ENCODE data around the gene TP53RK.

DNA sequence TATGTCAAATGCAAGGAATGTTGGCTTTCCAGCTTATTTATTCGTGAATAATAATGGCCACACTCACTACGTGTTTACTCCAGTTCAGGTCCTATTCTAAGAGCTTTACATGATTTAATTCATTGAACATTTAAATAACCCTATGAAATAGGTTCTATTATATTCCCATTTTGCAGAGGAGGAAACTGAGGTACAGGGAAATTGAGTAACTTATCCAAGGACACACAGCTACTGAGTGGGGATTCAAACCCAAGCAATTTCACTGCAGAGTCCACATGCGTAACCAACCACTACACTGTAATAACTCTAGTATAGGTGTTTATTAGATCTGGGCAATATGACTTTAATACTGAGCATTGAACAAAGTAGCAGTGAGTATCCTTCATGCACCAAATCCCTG lies 25.7 kb downstream of the TP53RK start:
- TF ChIP-seq, protein P1, sequence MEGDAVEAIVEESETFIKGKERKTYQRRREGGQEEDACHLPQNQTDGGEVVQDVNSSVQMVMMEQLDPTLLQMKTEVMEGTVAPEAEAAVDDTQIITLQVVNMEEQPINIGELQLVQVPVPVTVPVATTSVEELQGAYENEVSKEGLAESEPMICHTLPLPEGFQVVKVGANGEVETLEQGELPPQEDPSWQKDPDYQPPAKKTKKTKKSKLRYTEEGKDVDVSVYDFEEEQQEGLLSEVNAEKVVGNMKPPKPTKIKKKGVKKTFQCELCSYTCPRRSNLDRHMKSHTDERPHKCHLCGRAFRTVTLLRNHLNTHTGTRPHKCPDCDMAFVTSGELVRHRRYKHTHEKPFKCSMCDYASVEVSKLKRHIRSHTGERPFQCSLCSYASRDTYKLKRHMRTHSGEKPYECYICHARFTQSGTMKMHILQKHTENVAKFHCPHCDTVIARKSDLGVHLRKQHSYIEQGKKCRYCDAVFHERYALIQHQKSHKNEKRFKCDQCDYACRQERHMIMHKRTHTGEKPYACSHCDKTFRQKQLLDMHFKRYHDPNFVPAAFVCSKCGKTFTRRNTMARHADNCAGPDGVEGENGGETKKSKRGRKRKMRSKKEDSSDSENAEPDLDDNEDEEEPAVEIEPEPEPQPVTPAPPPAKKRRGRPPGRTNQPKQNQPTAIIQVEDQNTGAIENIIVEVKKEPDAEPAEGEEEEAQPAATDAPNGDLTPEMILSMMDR (conservative IDR thresholded peaks at IDR 0.05; ENCODE audit: low read depth, low read length), result no peak
- TF ChIP-seq EZH2 (IDR thresholded peaks at IDR 0.05; ENCODE audit: borderline replicate concordance, low read depth, low read length, poor library complexity, severe bottlenecking), result no peak
